MM.1S (cell line): ENCODE results near the gene DMWD.

Experiments used
- DNase-seq: peaks from one replicate; pipeline ENCODE4 v3.0.0-alpha.2; 2015
- H2AFZ ChIP-seq: fragments of 300-600 bp; sonication (generic); 2 replicates; pipeline ENCODE4 v1.6.0; 2016; ENCODE audit warnings: antibody characterized with exemption, low read length
- H3F3A ChIP-seq: fragments of 300-600 bp; sonication (generic); 2 replicates; pipeline ENCODE4 v1.6.1; 2016; ENCODE audit warnings: mild to moderate bottlenecking, antibody characterized with exemption, low read length, moderate library complexity, mixed read lengths; ENCODE audit not compliant: insufficient read depth
- H3K27ac ChIP-seq: fragments of 300-600 bp; sonication (generic); 2 replicates; pipeline ENCODE4 v1.5.1; 2016; ENCODE audit warnings: mild to moderate bottlenecking, low read length
- H3K27me3 ChIP-seq: fragments of 300-600 bp; sonication (generic); replicated peaks from 2 replicates; pipeline ENCODE4 v1.6.0; 2016; ENCODE audit warnings: low read length; ENCODE audit not compliant: insufficient read depth
- H3K36me3 ChIP-seq: fragments of 300-600 bp; sonication (generic); replicated peaks from 2 replicates; pipeline ENCODE4 v1.6.1; 2016; ENCODE audit warnings: mild to moderate bottlenecking, low read length, mixed read lengths; ENCODE audit not compliant: insufficient read depth
- H3K4me1 ChIP-seq: fragments of 300-600 bp; sonication (generic); 2 replicates; pipeline ENCODE4 v1.6.1; 2016; ENCODE audit warnings: low read length, mixed read lengths
- H3K4me2 ChIP-seq: fragments of 300-600 bp; sonication (generic); 2 replicates; pipeline ENCODE4 v1.6.0; 2016; ENCODE audit warnings: low read depth, low read length
- H3K4me3 ChIP-seq: fragments of 300-600 bp; sonication (generic); 2 replicates; pipeline ENCODE4 v1.5.1; 2016; ENCODE audit warnings: low read length, mixed read lengths
- H3K79me2 ChIP-seq: fragments of 300-600 bp; sonication (generic); 2 replicates; pipeline ENCODE4 v1.6.1; 2016; ENCODE audit warnings: mixed run types, low read length, mixed read lengths
- H3K9ac ChIP-seq: fragments of 300-600 bp; sonication (generic); 2 replicates; pipeline ENCODE4 v1.6.1; 2016; ENCODE audit warnings: low read length, mixed read lengths
- H3K9me2 ChIP-seq: fragments of 300-600 bp; sonication (generic); replicated peaks from 2 replicates; pipeline ENCODE4 v1.6.1; 2016; ENCODE audit warnings: mild to moderate bottlenecking, low read length, mixed read lengths; ENCODE audit not compliant: insufficient read depth
- H3K9me3 ChIP-seq: fragments of 300-600 bp; sonication (generic); replicated peaks from 2 replicates; pipeline ENCODE4 v1.6.1; 2016; ENCODE audit warnings: mild to moderate bottlenecking, low read length, mixed read lengths; ENCODE audit not compliant: insufficient read depth
- H4K20me1 ChIP-seq: fragments of 300-600 bp; sonication (generic); 2 replicates; pipeline ENCODE4 v1.6.1; 2016; ENCODE audit warnings: mild to moderate bottlenecking, low read length, moderate library complexity, mixed read lengths; ENCODE audit not compliant: insufficient read depth
- EZH2 ChIP-seq: fragments of 300-600 bp; sonication (generic); optimal IDR thresholded peaks from 2 replicates; pipeline ENCODE3; 2017; ENCODE audit warnings: low read depth, mild to moderate bottlenecking, antibody characterized with exemption, low read length, mixed read lengths
- EZH2phosphoT487 ChIP-seq: fragments of 300-600 bp; sonication (generic); IDR thresholded peaks from 2 replicates; pipeline ENCODE4 v1.6.1; 2018; ENCODE audit warnings: antibody characterized with exemption, low read length
- TF ChIP-seq, protein P1 (sequence below): fragments of 300-600 bp; sonication (generic); IDR thresholded peaks from 2 replicates; pipeline ENCODE4 v1.5.1; 2016; ENCODE audit warnings: antibody characterized with exemption, low read length, mixed read lengths

The DMWD gene

GRCh38 chr19:45826934-45827333 is 34.3 kb upstream of the DMWD start:
- peaks cover 7% of the 10 kb centered on the region for H3K36me3 ChIP-seq
- no peak overlapping the region for H3K4me2 ChIP-seq
- peaks cover 12% of the 10 kb centered on the region for H3K4me1 ChIP-seq
- H3F3A ChIP-seq = 0 out of 2 replicates have a peak, but pooled peaks cover 6% of the 10 kb centered on the region
- H3K9ac ChIP-seq = no peak overlapping the region
- no peaks in the 10 kb centered on the region for H3K9me3 ChIP-seq
- H3K27me3 ChIP-seq = no peaks in the 10 kb centered on the region
- H3K4me3 ChIP-seq = no peak overlapping the region
- TF ChIP-seq EZH2phosphoT487 (no peak), EZH2 (no peak)
- TF ChIP-seq, protein P1, sequence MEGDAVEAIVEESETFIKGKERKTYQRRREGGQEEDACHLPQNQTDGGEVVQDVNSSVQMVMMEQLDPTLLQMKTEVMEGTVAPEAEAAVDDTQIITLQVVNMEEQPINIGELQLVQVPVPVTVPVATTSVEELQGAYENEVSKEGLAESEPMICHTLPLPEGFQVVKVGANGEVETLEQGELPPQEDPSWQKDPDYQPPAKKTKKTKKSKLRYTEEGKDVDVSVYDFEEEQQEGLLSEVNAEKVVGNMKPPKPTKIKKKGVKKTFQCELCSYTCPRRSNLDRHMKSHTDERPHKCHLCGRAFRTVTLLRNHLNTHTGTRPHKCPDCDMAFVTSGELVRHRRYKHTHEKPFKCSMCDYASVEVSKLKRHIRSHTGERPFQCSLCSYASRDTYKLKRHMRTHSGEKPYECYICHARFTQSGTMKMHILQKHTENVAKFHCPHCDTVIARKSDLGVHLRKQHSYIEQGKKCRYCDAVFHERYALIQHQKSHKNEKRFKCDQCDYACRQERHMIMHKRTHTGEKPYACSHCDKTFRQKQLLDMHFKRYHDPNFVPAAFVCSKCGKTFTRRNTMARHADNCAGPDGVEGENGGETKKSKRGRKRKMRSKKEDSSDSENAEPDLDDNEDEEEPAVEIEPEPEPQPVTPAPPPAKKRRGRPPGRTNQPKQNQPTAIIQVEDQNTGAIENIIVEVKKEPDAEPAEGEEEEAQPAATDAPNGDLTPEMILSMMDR = no peak
- no peak overlapping the region for H3K27ac ChIP-seq
- no peaks in the 10 kb centered on the region for H3K9me2 ChIP-seq
- H4K20me1 ChIP-seq = no peaks in the 10 kb centered on the region
- H2AFZ ChIP-seq = no peak overlapping the region
- DNase-seq = no peak
- no peaks in the 10 kb centered on the region for H3K79me2 ChIP-seq

- Histone ChIP-seq H4K20me1 (no peaks in the 10 kb centered on the region), H3K9me3 (no peaks in the 10 kb centered on the region), H3K4me2 (no peak overlapping the region), H2AFZ (no peak overlapping the region), H3F3A (0 out of 2 replicates have a peak, but pooled peaks cover 6% of the 10 kb centered on the region), H3K4me3 (no peak overlapping the region), H3K27ac (no peak overlapping the region), H3K27me3 (no peaks in the 10 kb centered on the region), H3K9me2 (no peaks in the 10 kb centered on the region), H3K36me3 (peaks cover 7% of the 10 kb centered on the region), H3K79me2 (no peaks in the 10 kb centered on the region), H3K4me1 (peaks cover 12% of the 10 kb centered on the region), H3K9ac (no peak overlapping the region)
- DNase-seq = no peak
- no peak for TF ChIP-seq EZH2phosphoT487
- TF ChIP-seq EZH2 = no peak
- TF ChIP-seq, protein P1 = no peak
Measured at GRCh38 chr19:45825917-45826893, 33.6 kb upstream of the DMWD start.

- no peaks in the 10 kb centered on the region for H3K27me3 ChIP-seq
- no peaks in the 10 kb centered on the region for H3K79me2 ChIP-seq
- peaks cover 12% of the 10 kb centered on the region for H3K4me1 ChIP-seq
- H3F3A ChIP-seq = 0 out of 2 replicates have a peak, but pooled peaks cover 6% of the 10 kb centered on the region
- H3K27ac ChIP-seq = no peak overlapping the region
- no peak overlapping the region for H2AFZ ChIP-seq
- no peaks in the 10 kb centered on the region for H4K20me1 ChIP-seq
- no peak overlapping the region for H3K4me2 ChIP-seq
- DNase-seq = no peak
- peaks cover 4% of the 10 kb centered on the region for H3K36me3 ChIP-seq
- no peaks in the 10 kb centered on the region for H3K9me3 ChIP-seq
- no peak overlapping the region for H3K4me3 ChIP-seq
- H3K9me2 ChIP-seq = no peaks in the 10 kb centered on the region
- TF ChIP-seq, protein P1 = no peak
- TF ChIP-seq EZH2phosphoT487 (no peak), EZH2 (no peak)
- H3K9ac ChIP-seq = no peak overlapping the region
Measured at GRCh38 chr19:45825263-45825605, 32.6 kb upstream of the DMWD start.
